HCT116 (cell line): Measurements from ENCODE around the gene SEMA4C. TPM values are rescaled to one million over a fixed set of nuclear protein-coding genes. Genes with fewer than 3 reads are reported as not detected.

Experiments used
- ATAC-seq: fragments of 200-7000 bp; cut with Tn5 transposase; 2 replicates; pipeline ENCODE4 v1.9.1; 2020; ENCODE audit warnings: mild to moderate bottlenecking, moderate library complexity
- BruUV-seq: library from RNA; stranded (reverse); fragments of 400-500 nt; replicated peaks from 2 replicates; lab custom pipeline; 2021; lab: Mats Ljungman, UMichigan
- CTCF ChIA-PET: fragments of 300-600 bp; sonication (Branson Sonifier 250); formaldehyde crosslinking; loops from one replicate; lab custom pipeline; 2021; ENCODE audit warnings: antibody characterized with exemption; lab: Charles Lee
- POLR2A ChIA-PET: fragments of 300-600, 350-600 bp; sonication (Branson Sonifier 250); formaldehyde crosslinking; loops from one replicate; lab custom pipeline; 2021; ENCODE audit warnings: antibody characterized with exemption; lab: Charles Lee
- RAD21 ChIA-PET, 2 experiments: fragments of 300-600 bp; sonication (Branson Sonifier 250); formaldehyde crosslinking; loops; one replicate each; lab custom pipeline; 2023; ENCODE audit warnings: low total read pairs in 2 of 2; ENCODE audit not compliant: uncharacterized antibody in 2 of 2, unreplicated experiment in 2 of 2, low non-redundant PET in 1 of 2; lab: Charles Lee
- DNase-seq: peaks from one replicate; pipeline ENCODE4 v3.0.0-alpha.2; 2010; ENCODE audit warnings: low read depth, low spot score
- H2AFZ ChIP-seq: fragments of 200-600 bp; shearing (Covaris generic), sonication (generic); 2 replicates; pipeline ENCODE4 v1.6.1; 2017; ENCODE audit warnings: low read depth, mixed run types, mixed read lengths, antibody characterized with exemption, low read length; ENCODE audit not compliant: poor library complexity, severe bottlenecking
- H3K27ac ChIP-seq: 2 replicates; pipeline ENCODE4 v1.5.1; 2012; ENCODE audit warnings: low read depth, low read length
- H3K27me3 ChIP-seq: fragments of 200-600 bp; sonication (generic); 2 replicates; pipeline ENCODE4 v1.6.1; 2016; ENCODE audit warnings: mixed run types, low read length, mixed read lengths; ENCODE audit not compliant: insufficient read depth
- H3K36me3 ChIP-seq, 2 experiments: fragments of 200-500 bp in 1 of 2; fragments of 200-600 bp in 1 of 2; sonication (Bioruptor generic) in 1 of 2; sonication (generic) in 1 of 2; 2 replicates each; pipeline versions ENCODE4 v1.5.1 to v1.6.1; 2014 to 2016; ENCODE audit warnings: low read length in 2 of 2, inconsistent platforms in 1 of 2, mixed read lengths in 1 of 2, mixed run types in 1 of 2; ENCODE audit not compliant: insufficient read depth in 2 of 2, control insufficient read depth in 1 of 2
- H3K4me1 ChIP-seq, 2 experiments: fragments of 200-600 bp in 1 of 2; sonication (generic) in 1 of 2; 2 replicates each; pipeline versions ENCODE4 v1.5.1 to v1.6.1; 2012 to 2017; ENCODE audit warnings: low read length in 2 of 2, inconsistent platforms in 1 of 2, mild to moderate bottlenecking in 1 of 2, mixed read lengths in 1 of 2, mixed run types in 1 of 2, moderate library complexity in 1 of 2; ENCODE audit not compliant: insufficient read depth in 2 of 2, control insufficient read depth in 1 of 2
- H3K4me2 ChIP-seq: fragments of 200-600 bp; sonication (generic); 2 replicates; pipeline ENCODE4 v1.6.1; 2017; ENCODE audit warnings: mixed run types, low read length, mixed read lengths
- H3K4me3 ChIP-seq, 2 experiments: fragments of 200-600 bp in 1 of 2; sonication (generic) in 1 of 2; replicated peaks in 1 of 2; 2 replicates each; pipeline ENCODE4 v1.5.1; 2011 to 2016; ENCODE audit warnings: low read length in 2 of 2, control low read depth in 1 of 2, low read depth in 1 of 2, mild to moderate bottlenecking in 1 of 2, mixed read lengths in 1 of 2, mixed run types in 1 of 2
- H3K79me2 ChIP-seq: fragments of 200-600 bp; sonication (generic); 2 replicates; pipeline ENCODE4 v1.6.1; 2017; ENCODE audit warnings: mild to moderate bottlenecking, mixed run types, low read length, moderate library complexity, mixed read lengths; ENCODE audit not compliant: insufficient read depth
- H3K9ac ChIP-seq: fragments of 200-600 bp; sonication (generic); 2 replicates; pipeline ENCODE4 v1.6.1; 2016; ENCODE audit warnings: low read length, mixed read lengths
- H3K9me2 ChIP-seq: fragments of 200-600 bp; sonication (generic), shearing (Covaris generic); 2 replicates; pipeline ENCODE4 v1.6.1; 2017; ENCODE audit warnings: mixed run types, mild to moderate bottlenecking, moderate library complexity; ENCODE audit not compliant: insufficient read depth
- H3K9me3 ChIP-seq, 2 experiments: fragments of 200-500 bp in 1 of 2; fragments of 200-600 bp in 1 of 2; sonication (Bioruptor generic) in 1 of 2; sonication (generic) in 1 of 2; 2 replicates each; pipeline ENCODE4 v1.6.1; 2014 to 2017; ENCODE audit warnings: low read length in 2 of 2, mixed read lengths in 2 of 2, inconsistent platforms in 1 of 2, low read depth in 1 of 2, mild to moderate bottlenecking in 1 of 2, mixed run types in 1 of 2, moderate library complexity in 1 of 2; ENCODE audit not compliant: control insufficient read depth in 1 of 2, insufficient read depth in 1 of 2
- H4K20me1 ChIP-seq: fragments of 200-600 bp; sonication (generic), shearing (Covaris generic); 2 replicates; pipeline ENCODE4 v1.6.1; 2017; ENCODE audit warnings: mixed run types, mild to moderate bottlenecking, moderate library complexity; ENCODE audit not compliant: insufficient read depth
- CBX3 ChIP-seq: IDR thresholded peaks from 2 replicates; pipeline ENCODE4 v1.6.1; 2012; ENCODE audit warnings: low read depth
- EGR1 ChIP-seq: IDR thresholded peaks from 2 replicates; pipeline ENCODE4 v1.6.1; 2012; ENCODE audit warnings: low read depth
- EZH2 ChIP-seq: fragments of 200-600 bp; sonication (generic); IDR thresholded peaks from 2 replicates; pipeline ENCODE4 v1.6.1; 2017; ENCODE audit warnings: antibody characterized with exemption, mixed run types
- EZH2phosphoT487 ChIP-seq: fragments of 200-600 bp; IDR thresholded peaks from 2 replicates; pipeline ENCODE4 v1.6.1; 2018; ENCODE audit warnings: antibody characterized with exemption, borderline replicate concordance
- SIN3A ChIP-seq: IDR thresholded peaks from 2 replicates; pipeline ENCODE4 v1.6.1; 2012; ENCODE audit warnings: low read depth
- SRF ChIP-seq: IDR thresholded peaks from 2 replicates; pipeline ENCODE4 v1.6.1; 2012; ENCODE audit warnings: low read depth
- TCF7L2 ChIP-seq: IDR thresholded peaks from 2 replicates; pipeline ENCODE4 v1.7.0; 2011; ENCODE audit warnings: borderline replicate concordance, inconsistent platforms; ENCODE audit not compliant: insufficient read depth, insufficient read length; ENCODE audit errors: extremely low read depth
- YY1 ChIP-seq: IDR thresholded peaks from 2 replicates; pipeline ENCODE4 v1.6.1; 2011; ENCODE audit warnings: low read length, low read depth, moderate library complexity, mild to moderate bottlenecking; ENCODE audit not compliant: insufficient replicate concordance; ENCODE audit errors: extremely low read depth
- ZNF274 ChIP-seq: fragments of 200-500 bp; sonication (Bioruptor generic); IDR thresholded peaks from 2 replicates; pipeline ENCODE4 v1.6.1; 2014; ENCODE audit warnings: mild to moderate bottlenecking, low read depth, low read length, inconsistent platforms
- intact Hi-C: fragments of 100-400 bp; cut with micrococcal nuclease; formaldehyde crosslinking; loops from 2 replicates; pipeline ENCODE4 v1.10.0; 2022
- total RNA-seq: library from RNA; stranded (reverse); gene quantifications from one replicate; pipeline ENCODE4 v1.2.1, GENCODE V29; 2021; ENCODE audit not compliant: unreplicated experiment
- TF ChIP-seq, protein P1 (sequence below): IDR thresholded peaks from 2 replicates; pipeline ENCODE4 v1.6.1; 2012
- TF ChIP-seq, protein P2 (sequence below): IDR thresholded peaks from 2 replicates; pipeline ENCODE4 v1.6.1; 2011; ENCODE audit warnings: mild to moderate bottlenecking, low read length, moderate library complexity; ENCODE audit not compliant: insufficient replicate concordance; ENCODE audit errors: extremely low read depth

Gene SEMA4C
- total RNA-seq, 1 experiment from 2014 or later, result 25.4 TPM

DNA sequence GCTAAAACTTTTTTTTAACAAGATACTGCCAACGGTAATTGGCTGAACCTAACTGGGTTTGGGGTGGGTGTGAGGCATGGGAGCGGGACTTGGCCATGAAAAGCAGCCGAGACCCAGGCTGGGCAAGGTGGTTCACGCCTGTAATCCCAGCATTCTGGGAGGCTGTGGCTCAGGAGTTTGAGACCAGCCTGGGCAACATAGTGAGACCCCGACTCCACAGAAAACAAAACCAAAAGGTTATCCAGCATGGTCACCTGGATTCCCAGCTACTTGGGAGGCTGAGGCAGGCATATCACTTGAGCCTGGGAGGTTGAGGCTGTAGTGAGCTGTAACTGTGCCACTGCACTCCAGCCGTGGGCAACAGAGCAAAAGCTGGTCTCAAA, 11.0 kb upstream of the SEMA4C start:
- no peaks in the 10 kb centered on the region for H4K20me1 ChIP-seq
- no peak overlapping the region for H3K4me2 ChIP-seq
- H3K4me1 ChIP-seq, result peaks cover 0 to 19% of the 10 kb centered on the region in 2 experiments; a peak in 1 of 4 replicates
- DNase-seq (no peak), ATAC-seq (no peak)
- no peak overlapping the region for H3K9ac ChIP-seq
- ChIA-PET CTCF (interaction anchor here (1.4 kb wide), 1 partner anchor 65 kb away, joined by 3 read pairs; the partner anchor contains the start of gene CNNM3), RAD21 (no interaction called here), POLR2A (interaction anchor here (1.0 kb wide), 1 partner anchor 23 kb away, joined by 3 read pairs; the partner anchor contains the start of gene ANKRD39)
- H3K79me2 ChIP-seq, result no peaks in the 10 kb centered on the region
- no peaks in the 10 kb centered on the region for H3K9me3 ChIP-seq
- no peak overlapping the region for H3K4me3 ChIP-seq
- no peaks in the 10 kb centered on the region for H3K9me2 ChIP-seq
- H2AFZ ChIP-seq, result no peak overlapping the region
- TF ChIP-seq, protein P1, sequence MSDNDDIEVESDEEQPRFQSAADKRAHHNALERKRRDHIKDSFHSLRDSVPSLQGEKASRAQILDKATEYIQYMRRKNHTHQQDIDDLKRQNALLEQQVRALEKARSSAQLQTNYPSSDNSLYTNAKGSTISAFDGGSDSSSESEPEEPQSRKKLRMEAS, result no peak
- TF ChIP-seq EZH2phosphoT487 (no peak), ZNF274 (no peak), CBX3 (no peak), TCF7L2 (no peak), SIN3A (no peak), SRF (no peak), YY1 (no peak), EGR1 (no peak), EZH2 (no peak)
- TF ChIP-seq, protein P2, sequence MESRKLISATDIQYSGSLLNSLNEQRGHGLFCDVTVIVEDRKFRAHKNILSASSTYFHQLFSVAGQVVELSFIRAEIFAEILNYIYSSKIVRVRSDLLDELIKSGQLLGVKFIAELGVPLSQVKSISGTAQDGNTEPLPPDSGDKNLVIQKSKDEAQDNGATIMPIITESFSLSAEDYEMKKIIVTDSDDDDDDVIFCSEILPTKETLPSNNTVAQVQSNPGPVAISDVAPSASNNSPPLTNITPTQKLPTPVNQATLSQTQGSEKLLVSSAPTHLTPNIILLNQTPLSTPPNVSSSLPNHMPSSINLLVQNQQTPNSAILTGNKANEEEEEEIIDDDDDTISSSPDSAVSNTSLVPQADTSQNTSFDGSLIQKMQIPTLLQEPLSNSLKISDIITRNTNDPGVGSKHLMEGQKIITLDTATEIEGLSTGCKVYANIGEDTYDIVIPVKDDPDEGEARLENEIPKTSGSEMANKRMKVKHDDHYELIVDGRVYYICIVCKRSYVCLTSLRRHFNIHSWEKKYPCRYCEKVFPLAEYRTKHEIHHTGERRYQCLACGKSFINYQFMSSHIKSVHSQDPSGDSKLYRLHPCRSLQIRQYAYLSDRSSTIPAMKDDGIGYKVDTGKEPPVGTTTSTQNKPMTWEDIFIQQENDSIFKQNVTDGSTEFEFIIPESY, result no peak
- no peaks in the 10 kb centered on the region for H3K36me3 ChIP-seq
- intact Hi-C loops, result no loop called here
- H3K27ac ChIP-seq, result no peak overlapping the region
- BruUV-seq, result no TSS peak
- no peaks in the 10 kb centered on the region for H3K27me3 ChIP-seq
